Middle frontal gyrus (tissue), 1 donor: ENCODE results near the gene STON2.

Experiments
- DNase-seq: peaks from one replicate; pipeline ENCODE4 v3.0.0-alpha.2; 2015; ENCODE audit warnings: low spot score; ENCODE audit errors: extremely low spot score

The STON2 gene

GRCh38 chr14:81337073-81337472 is 63.1 kb downstream of the STON2 start:
- no peak for DNase-seq

GRCh38 chr14:81336009-81336408 is 64.1 kb downstream of the STON2 start:
- no peak for DNase-seq

GRCh38 chr14:81332725-81333124 is 67.4 kb downstream of the STON2 start:
- DNase-seq, result no peak

- no peak for DNase-seq
Observed at GRCh38 chr14:81331229-81332021, 68.7 kb downstream of the STON2 start.

- no peak for DNase-seq
Observed at GRCh38 chr14:81330619-81331122, 69.5 kb downstream of the STON2 start.

GRCh38 chr14:81329640-81330381 is 70.3 kb downstream of the STON2 start:
- DNase-seq, result no peak

GRCh38 chr14:81326451-81326850 is 73.7 kb downstream of the STON2 start:
- no peak for DNase-seq

- no peak for DNase-seq
Observed at GRCh38 chr14:81324011-81324410, 76.1 kb downstream of the STON2 start.

GRCh38 chr14:81323093-81323492 is 77.0 kb downstream of the STON2 start:
- no peak for DNase-seq

GRCh38 chr14:81319946-81320345 is 80.2 kb downstream of the STON2 start:
- DNase-seq, result no peak

- no peak for DNase-seq
Observed at GRCh38 chr14:81319314-81319713, 80.8 kb downstream of the STON2 start.

GRCh38 chr14:81315341-81315740 is 84.8 kb downstream of the STON2 start:
- no peak for DNase-seq

- DNase-seq, result no peak
Observed at GRCh38 chr14:81314443-81315175, 85.5 kb downstream of the STON2 start.

- DNase-seq, result no peak
Observed at GRCh38 chr14:81313775-81314429, 86.2 kb downstream of the STON2 start.

GRCh38 chr14:81313200-81313599 is 86.9 kb downstream of the STON2 start:
- no peak for DNase-seq

- no peak for DNase-seq
Observed at GRCh38 chr14:81312289-81312876, 87.7 kb downstream of the STON2 start.

GRCh38 chr14:81311778-81312177 is 88.3 kb downstream of the STON2 start:
- no peak for DNase-seq

- no peak for DNase-seq
Observed at GRCh38 chr14:81311141-81311540, 89.0 kb downstream of the STON2 start.

GRCh38 chr14:81310606-81311005 is 89.5 kb downstream of the STON2 start:
- no peak for DNase-seq

GRCh38 chr14:81309511-81309910 is 90.6 kb downstream of the STON2 start:
- DNase-seq, result no peak

- no peak for DNase-seq
Observed at GRCh38 chr14:81305743-81306142, 94.4 kb downstream of the STON2 start.
